Ishikawa (cell line): ENCODE results near the gene LDHD.

Experiments
- CEBPB ChIP-seq: IDR thresholded peaks from 2 replicates; pipeline ENCODE4 v1.6.1; 2012
- CREB1 ChIP-seq: IDR thresholded peaks from 2 replicates; pipeline ENCODE4 v1.6.1; 2012; ENCODE audit warnings: low read depth
- EGR1 ChIP-seq: IDR thresholded peaks from 2 replicates; pipeline ENCODE4 v1.6.1; 2012
- EP300 ChIP-seq: IDR thresholded peaks from 2 replicates; pipeline ENCODE4 v1.6.1; 2012; ENCODE audit warnings: borderline replicate concordance
- FOXM1 ChIP-seq: IDR thresholded peaks from 2 replicates; pipeline ENCODE4 v1.6.1; 2012; ENCODE audit warnings: low read depth, borderline replicate concordance
- MAX ChIP-seq: IDR thresholded peaks from 2 replicates; pipeline ENCODE4 v1.6.1; 2012
- NFIC ChIP-seq: IDR thresholded peaks from 2 replicates; pipeline ENCODE4 v1.6.1; 2012
- RAD21 ChIP-seq: IDR thresholded peaks from 2 replicates; pipeline ENCODE4 v1.6.1; 2012; ENCODE audit warnings: low read depth
- TAF1 ChIP-seq: IDR thresholded peaks from 2 replicates; pipeline ENCODE4 v1.6.1; 2012; ENCODE audit warnings: low read depth, mild to moderate bottlenecking
- TCF12 ChIP-seq: IDR thresholded peaks from 2 replicates; pipeline ENCODE4 v1.6.1; 2012; ENCODE audit warnings: low read depth
- TEAD4 ChIP-seq: IDR thresholded peaks from 2 replicates; pipeline ENCODE4 v1.6.1; 2012
- USF1 ChIP-seq: IDR thresholded peaks from 2 replicates; pipeline ENCODE4 v1.6.1; 2012
- YY1 ChIP-seq: IDR thresholded peaks from 2 replicates; pipeline ENCODE4 v1.6.1; 2012; ENCODE audit warnings: low read depth
- ZBTB7A ChIP-seq: IDR thresholded peaks from 2 replicates; pipeline ENCODE4 v1.6.1; 2012; ENCODE audit warnings: low read depth
- TF ChIP-seq, protein P1 (sequence below): IDR thresholded peaks from 2 replicates; pipeline ENCODE4 v1.6.1; 2012; ENCODE audit warnings: low read depth, mild to moderate bottlenecking

Gene LDHD

DNA sequence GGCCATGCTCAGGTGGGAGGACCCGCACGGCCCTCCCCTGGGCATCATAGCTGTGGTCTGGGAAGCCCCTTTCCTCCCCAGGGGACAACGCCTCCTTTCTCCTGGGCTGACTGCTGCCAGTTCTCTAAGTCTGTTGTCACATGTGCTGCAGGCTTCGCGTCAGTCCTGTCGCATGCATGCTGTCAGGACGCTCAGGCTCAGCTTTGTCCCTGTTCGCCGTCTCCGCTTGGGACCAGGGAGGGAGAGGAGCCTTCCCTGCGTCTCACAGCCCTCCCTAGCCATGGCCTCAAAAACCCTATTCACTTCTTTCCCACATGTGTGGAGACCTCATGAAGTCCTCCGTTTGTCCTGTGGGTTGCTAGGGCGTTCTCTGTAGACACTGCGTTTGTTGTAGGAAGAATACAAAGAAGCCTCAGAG lies 21.4 kb downstream of the LDHD start:
- TF ChIP-seq, protein P1, sequence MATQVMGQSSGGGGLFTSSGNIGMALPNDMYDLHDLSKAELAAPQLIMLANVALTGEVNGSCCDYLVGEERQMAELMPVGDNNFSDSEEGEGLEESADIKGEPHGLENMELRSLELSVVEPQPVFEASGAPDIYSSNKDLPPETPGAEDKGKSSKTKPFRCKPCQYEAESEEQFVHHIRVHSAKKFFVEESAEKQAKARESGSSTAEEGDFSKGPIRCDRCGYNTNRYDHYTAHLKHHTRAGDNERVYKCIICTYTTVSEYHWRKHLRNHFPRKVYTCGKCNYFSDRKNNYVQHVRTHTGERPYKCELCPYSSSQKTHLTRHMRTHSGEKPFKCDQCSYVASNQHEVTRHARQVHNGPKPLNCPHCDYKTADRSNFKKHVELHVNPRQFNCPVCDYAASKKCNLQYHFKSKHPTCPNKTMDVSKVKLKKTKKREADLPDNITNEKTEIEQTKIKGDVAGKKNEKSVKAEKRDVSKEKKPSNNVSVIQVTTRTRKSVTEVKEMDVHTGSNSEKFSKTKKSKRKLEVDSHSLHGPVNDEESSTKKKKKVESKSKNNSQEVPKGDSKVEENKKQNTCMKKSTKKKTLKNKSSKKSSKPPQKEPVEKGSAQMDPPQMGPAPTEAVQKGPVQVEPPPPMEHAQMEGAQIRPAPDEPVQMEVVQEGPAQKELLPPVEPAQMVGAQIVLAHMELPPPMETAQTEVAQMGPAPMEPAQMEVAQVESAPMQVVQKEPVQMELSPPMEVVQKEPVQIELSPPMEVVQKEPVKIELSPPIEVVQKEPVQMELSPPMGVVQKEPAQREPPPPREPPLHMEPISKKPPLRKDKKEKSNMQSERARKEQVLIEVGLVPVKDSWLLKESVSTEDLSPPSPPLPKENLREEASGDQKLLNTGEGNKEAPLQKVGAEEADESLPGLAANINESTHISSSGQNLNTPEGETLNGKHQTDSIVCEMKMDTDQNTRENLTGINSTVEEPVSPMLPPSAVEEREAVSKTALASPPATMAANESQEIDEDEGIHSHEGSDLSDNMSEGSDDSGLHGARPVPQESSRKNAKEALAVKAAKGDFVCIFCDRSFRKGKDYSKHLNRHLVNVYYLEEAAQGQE, result no peak
- TF ChIP-seq FOXM1 (no peak), NFIC (no peak), TEAD4 (no peak), EGR1 (no peak), ZBTB7A (no peak), CREB1 (no peak)

- no peak for TF ChIP-seq ZBTB7A
- no peak for TF ChIP-seq EGR1
- TF ChIP-seq USF1, result no peak
- TF ChIP-seq EP300, result no peak
- no peak for TF ChIP-seq FOXM1
- TF ChIP-seq RAD21, result no peak
- no peak for TF ChIP-seq TAF1
- TF ChIP-seq YY1, result no peak
- TF ChIP-seq TEAD4, result no peak
- no peak for TF ChIP-seq NFIC
- TF ChIP-seq CEBPB, result no peak
- TF ChIP-seq, protein P1, result no peak
- no peak for TF ChIP-seq CREB1
- TF ChIP-seq TCF12, result no peak
These were observed 22.7 kb downstream of the LDHD start for GRCh38 chr16:75093598-75094540.

- TF ChIP-seq TAF1 (no peak), NFIC (no peak), RAD21 (no peak), TCF12 (no peak), USF1 (no peak), CEBPB (no peak), EP300 (no peak), TEAD4 (no peak)
- TF ChIP-seq, protein P1, result no peak
These were observed 23.8 kb downstream of the LDHD start for GRCh38 chr16:75092777-75093176.

DNA sequence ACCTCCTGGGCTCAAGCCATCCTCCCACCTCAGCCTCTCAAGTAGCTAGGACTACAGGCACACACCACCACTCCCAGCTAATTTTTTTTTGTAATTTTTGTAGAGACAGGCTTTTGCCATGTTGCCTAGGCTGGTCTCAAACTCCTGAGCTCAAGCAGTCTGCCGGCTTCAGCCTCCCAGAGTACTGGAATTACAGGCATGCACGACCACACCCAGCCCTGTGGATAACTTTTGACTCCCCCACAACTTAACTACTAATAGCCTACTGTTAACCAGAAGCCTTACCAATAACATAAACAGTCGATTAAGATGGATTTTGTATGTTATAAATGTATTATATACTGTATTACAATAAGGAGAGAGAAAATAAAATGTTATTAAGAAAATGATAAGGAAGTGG lies 25.0 kb downstream of the LDHD start:
- TF ChIP-seq TEAD4, result 0 out of 2 replicates have a peak, but pooled peaks have one; percentile 25

GRCh38 chr16:75089486-75090202 lies 26.9 kb downstream of the LDHD start:
- TF ChIP-seq TEAD4 (no peak), RAD21 (no peak), NFIC (no peak), TAF1 (no peak), YY1 (no peak), EP300 (no peak), USF1 (no peak), MAX (no peak), ZBTB7A (no peak), FOXM1 (no peak), CREB1 (no peak), TCF12 (no peak), CEBPB (no peak), EGR1 (no peak)
- TF ChIP-seq, protein P1, result no peak
